Jurkat, Clone E6-1 (cell line): ENCODE measurements around the gene ZIC1.

Experiments used
- DNase-seq: peaks from one replicate; pipeline ENCODE4 v3.0.0-alpha.2; 2011; ENCODE audit warnings: low read depth, low spot score
- H3K4me3 ChIP-seq: 2 replicates; pipeline ENCODE4 v1.5.1; 2011; ENCODE audit warnings: mild to moderate bottlenecking, low read length, control low read depth, moderate library complexity

The ZIC1 gene

GRCh38 chr3:147447224-147447623 is 38.1 kb downstream of the ZIC1 start:
- H3K4me3 ChIP-seq, result no peak overlapping the region
- no peak for DNase-seq

GRCh38 chr3:147449669-147450068 is 40.5 kb downstream of the ZIC1 start:
- DNase-seq, result no peak
- H3K4me3 ChIP-seq, result no peak overlapping the region

GRCh38 chr3:147458995-147459704 is 50.0 kb downstream of the ZIC1 start:
- no peak overlapping the region for H3K4me3 ChIP-seq
- DNase-seq, result no peak

- no peak for DNase-seq
- H3K4me3 ChIP-seq, result no peak overlapping the region
These were observed 53.7 kb downstream of the ZIC1 start for GRCh38 chr3:147462856-147463255.
